ENCODE data around the gene POLR2L.

POLR2L gene

DNA sequence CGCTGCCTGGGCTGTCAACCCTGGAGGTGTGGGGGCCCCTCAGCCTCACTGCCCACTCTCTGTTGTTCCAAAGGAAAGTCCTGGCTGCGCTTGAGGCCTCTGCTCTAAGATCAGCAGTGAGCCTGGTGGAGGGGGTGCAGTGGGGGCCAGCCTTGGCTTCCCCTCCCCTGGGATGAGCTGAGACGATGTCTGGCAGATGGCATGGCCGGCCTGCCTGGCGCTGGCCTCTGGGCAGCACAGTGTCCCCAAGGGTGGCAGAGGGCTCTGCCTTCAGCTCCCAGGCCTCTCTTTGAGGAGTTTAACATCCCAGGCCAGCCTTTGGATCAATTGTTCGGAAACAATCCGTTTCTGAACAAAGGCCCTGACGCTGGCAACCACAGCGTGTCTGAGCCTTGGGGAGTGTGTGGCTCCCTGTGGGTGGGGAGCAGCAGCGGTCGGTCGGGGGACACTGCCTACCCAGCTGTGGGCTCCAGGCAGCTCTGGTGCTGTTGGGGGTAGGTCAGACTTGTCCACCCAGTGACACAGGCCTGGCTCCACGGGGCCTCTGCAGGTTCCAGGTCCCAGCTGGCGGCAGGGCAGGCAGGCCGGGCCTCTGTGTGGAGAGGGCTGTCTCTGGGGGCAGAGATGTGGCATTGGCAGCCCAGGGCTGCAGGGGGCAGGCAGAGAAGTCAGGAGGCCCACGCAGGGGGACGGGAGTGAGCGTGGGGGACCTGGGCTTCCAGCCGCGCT is 12.4 kb upstream of the POLR2L start:
- DNase-seq (ENCODE audit: low read depth in 2 of 2), result no peak

GRCh38 chr11:853682-854448 is 11.5 kb upstream of the POLR2L start:
- DNase-seq (ENCODE audit: low read depth in 2 of 2), result no peak

GRCh38 chr11:852762-853161 is 10.4 kb upstream of the POLR2L start:
- DNase-seq (ENCODE audit: low read depth in 2 of 2), result no peak

- DNase-seq (ENCODE audit: low read depth in 2 of 2), result no peak
Observed at GRCh38 chr11:850775-851763, 8.7 kb upstream of the POLR2L start.

- DNase-seq (ENCODE audit: low read depth in 2 of 2), result no peak
Observed at GRCh38 chr11:849951-850774, 7.8 kb upstream of the POLR2L start.

GRCh38 chr11:849104-849824 is 6.9 kb upstream of the POLR2L start:
- DNase-seq (ENCODE audit: low read depth in 2 of 2), result no peak

DNA sequence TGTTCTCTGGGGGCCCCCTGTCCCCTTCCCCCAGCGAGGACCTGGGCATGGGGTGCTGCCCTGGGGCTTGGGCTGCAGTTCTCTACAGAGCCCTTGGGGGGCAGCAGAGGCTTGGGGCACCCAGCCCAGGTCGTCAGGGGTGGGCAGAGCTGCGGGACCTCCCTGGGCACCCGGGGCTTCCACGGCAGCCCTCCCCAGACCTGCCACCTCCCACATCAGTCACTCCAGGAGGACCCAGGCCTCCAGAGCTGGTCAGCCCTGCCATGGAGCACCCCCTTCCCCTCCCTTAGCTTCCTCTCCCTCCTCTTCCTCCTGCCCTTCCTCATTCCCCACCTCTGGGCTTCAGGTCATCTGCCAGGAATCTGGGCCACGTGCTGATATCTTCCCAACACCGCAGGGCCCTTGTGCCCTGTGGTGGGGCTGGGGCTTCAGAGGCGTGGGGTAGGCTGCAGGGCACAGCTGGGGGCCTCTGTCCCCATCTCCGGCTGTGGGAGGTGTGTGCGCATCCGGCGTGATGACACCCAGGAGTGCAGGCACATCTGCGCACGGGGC is 6.1 kb upstream of the POLR2L start:
- DNase-seq (ENCODE audit: low read depth in 2 of 2), result peak; percentile 41 to 52

DNA sequence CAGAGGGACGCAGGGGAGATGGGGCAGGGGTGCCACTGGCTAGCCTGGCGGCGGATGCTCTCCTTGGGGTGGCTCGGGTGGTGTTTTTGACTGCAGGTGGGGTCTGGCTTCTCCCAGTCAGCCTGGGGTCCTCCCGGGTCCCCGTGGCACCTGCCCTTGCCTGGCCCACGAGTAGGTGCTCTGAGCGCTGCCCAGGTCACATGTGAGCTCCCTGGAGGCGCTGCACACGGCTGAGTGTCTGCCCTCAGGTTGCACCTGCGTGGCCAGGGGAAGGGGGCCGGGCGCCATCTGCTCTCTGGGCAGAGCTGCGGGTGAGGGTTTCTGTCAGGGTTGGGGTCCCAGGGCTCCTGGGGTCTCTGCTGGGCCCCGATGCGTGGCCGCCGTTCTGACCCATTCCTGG is 5.5 kb upstream of the POLR2L start:
- no peak for DNase-seq (ENCODE audit: low read depth in 2 of 2)

- DNase-seq (ENCODE audit: low read depth in 2 of 2), result no peak
Observed at GRCh38 chr11:846496-847098, 4.3 kb upstream of the POLR2L start.

DNA sequence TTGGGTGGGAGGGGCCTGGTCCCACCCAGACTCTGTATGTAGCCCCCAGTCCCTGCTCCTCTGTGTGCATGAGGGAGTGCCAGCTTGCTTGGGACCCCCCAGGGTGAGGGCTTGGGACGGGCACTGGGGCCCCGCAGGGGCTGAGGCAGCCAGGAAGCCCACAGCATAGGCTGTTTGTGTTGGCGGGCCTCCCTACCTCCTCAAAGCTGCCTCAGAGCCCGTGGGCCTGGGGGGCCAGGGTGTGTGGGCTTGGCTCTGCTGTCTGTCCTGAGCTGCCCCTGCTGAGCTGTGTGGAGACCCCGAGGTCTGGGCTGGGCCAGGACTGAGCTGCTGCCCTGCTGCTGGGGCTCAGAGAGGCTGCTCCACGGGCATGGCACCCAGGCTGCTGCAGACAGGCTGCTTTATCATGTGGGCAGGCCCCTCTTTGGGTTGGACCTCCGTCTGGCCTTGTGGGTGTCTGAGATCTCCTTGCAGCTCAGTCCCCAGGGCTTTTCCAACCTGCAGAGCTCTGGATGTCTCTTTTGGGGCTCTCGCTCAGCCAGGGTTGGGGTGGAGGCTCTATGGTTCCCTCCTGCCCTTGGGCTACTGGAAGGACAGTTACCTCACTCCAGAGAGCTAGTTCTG is 3.7 kb upstream of the POLR2L start:
- no peak for DNase-seq (ENCODE audit: low read depth in 2 of 2)

DNA sequence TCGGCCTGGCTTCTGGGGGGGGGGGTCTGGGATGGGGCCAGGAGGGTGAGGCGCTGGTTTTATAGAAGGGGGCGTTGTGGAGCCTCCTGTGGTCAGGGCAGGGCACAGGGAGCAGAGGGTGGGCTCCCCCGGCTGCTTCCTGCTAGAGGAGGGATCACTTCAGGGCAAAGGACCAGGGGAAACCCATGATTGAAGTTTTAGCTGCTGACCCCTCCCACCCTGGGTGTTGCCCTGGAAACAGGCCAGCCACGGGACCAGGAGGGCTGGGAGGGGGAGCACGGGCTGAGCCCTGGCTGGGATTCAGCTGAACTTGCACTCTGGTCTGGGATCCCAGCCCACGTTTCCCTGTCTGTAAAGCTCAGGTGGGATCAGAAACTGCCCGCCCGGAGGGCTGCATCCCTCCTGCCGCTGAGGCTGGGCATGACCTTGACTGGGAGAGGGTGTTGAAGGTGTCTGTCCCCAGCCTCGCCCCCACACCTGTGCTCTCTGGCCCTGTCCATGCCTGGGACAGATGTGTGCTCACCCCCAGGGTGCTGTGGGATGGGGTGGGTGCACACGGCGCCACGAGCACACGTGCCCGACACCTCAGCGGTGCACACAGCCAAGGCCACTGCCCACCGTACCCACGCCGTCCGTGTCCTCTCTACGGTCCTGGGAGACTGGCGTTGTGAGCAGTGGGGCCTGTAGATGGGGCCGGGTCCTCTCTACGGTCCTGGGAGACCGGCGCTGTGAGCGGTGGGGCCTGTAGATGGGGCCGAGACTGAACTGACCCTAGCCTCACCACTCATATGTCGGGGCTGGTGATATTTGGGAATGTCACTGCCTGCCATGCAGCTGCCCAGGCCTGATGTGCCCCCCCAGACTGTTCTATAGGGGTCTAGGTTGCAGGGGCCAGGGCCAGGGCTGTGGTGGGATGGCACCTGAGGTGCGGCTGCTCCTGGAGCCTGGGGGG is 2.6 kb upstream of the POLR2L start:
- DNase-seq (ENCODE audit: low read depth in 2 of 2), result no peak

DNA sequence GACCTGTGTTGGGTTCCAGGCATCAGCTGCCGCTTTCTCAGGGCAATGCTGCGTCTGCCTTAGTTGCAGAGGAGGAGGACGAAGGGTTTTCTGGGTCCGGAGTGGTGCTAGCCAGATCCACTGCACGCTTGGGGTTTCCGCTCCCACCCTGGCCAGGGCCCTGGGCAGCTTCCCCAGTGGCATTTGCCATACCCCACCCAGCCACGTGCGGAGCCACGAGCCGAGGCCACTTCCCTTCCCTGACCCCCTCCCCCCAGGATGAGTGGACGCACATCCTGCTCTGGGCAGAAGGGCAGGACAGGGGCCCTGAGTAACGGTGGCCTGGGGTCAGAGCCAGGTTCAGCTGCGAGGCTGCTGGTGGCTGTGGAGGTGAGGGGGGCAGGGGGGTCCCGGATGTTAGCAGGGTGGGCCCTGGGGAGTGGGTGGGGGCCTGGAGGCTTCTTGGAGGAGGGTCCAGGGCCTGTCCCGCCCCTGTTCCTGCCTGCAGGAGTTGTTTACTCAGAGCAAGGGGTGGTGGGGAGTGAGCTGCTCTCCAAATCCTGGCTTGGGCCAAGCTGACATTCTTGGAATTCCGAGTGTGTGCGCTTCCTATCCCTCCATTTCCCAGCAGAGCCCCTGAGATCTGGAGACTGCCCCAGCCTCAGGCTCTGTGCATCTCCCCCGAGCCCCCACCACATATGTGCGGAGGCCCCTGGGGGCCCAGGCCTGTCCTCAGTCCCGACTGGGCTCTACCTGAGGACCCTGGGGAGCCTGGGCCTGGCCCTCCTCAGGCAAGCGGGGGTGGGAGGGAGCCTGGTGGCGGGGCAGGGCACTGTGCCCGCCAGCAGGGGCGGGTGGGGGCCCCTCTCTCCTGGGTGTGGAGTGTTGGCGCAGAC is 1.7 kb upstream of the POLR2L start:
- no peak for DNase-seq (ENCODE audit: low read depth in 2 of 2)

- DNase-seq (ENCODE audit: low read depth in 2 of 2), result no peak
Observed at GRCh38 chr11:843086-843734, 881 bp upstream of the POLR2L start.

- DNase-seq (ENCODE audit: low read depth in 2 of 2), result no peak
Observed at GRCh38 chr11:841981-842369, 354 bp downstream of the POLR2L start.

DNA sequence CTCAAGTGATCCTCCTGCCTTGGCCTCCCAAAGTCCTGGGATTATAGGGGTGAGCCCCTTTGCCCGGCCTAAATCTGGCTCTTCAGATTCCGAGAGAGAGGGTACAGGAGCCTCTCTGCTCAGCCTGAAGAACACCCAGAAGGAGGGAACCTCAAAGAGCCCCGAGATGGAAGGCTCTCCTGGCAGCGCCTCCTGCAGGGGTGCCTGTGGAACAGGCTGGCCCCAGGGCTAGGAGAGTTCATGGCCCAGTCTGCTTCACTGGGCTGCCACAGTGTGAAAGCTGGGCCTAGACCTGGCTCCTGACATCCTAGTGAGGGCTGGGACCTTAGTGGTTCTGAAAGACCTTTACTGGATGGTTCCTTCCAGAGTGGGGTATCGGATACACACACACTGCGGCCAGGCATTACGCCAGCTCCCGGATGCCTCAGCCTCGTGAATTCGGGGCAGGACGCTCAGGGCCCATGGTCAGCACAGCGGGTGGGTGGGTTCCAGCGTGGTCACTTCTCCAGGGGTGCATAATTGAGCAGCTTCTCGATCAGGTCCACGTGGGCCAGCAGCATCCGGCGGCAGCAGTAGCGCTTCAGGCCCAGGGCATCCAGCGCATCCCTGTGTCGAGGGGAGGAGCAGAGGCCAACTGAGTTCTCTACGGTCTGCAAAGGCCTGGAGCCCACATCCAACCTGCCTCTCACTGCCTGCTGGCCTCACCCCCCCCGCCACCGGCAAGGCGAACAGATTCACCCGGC is 2.3 kb downstream of the POLR2L start:
- no peak for DNase-seq (ENCODE audit: low read depth in 2 of 2)

DNA sequence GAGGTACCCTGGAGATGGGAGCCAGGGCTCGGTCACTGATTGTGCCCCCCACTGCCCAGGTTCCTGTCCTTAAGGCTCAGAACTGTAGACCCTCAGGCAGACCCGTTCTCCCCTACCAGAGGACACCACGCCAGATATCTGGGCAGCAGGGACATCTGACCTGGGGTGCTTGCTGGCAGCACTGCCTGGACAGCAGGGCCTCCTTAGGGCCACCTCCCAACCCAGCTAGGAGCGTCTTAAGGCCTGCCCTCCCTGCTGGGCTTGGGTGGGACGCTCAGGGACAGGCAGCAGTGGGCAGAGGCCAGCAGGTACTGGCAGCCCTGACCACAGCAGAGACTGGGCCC is 3.1 kb downstream of the POLR2L start:
- DNase-seq (ENCODE audit: low read depth in 2 of 2), result no peak
